HepG2 (cell line): Measurements from ENCODE around the gene ZNF546. TPM values are rescaled to one million over a fixed set of nuclear protein-coding genes. Genes with fewer than 3 reads are reported as not detected.

Experiments
- HNRNPL ChIP-seq: fragments of 200-400 bp; formaldehyde crosslinking; IDR thresholded peaks from 2 replicates; pipeline ENCODE4 v1.6.1; 2017; ENCODE audit warnings: mild to moderate bottlenecking, low read depth, low read length
- KLF6 ChIP-seq: IDR thresholded peaks from 2 replicates; pipeline ENCODE4 v1.8.0; 2016; ENCODE audit warnings: missing biosample characterization, missing genetic modification reagents
- NAIF1 ChIP-seq: sonication (generic); formaldehyde crosslinking; IDR thresholded peaks from 2 replicates; pipeline ENCODE4 v1.5.0; 2020; ENCODE audit warnings: mild to moderate bottlenecking, missing genetic modification reagents, borderline replicate concordance
- NFYC ChIP-seq: IDR thresholded peaks from 2 replicates; pipeline ENCODE4 v1.6.1; 2016; ENCODE audit warnings: missing genetic modification reagents, missing compliant biosample characterization
- PHF21A ChIP-seq: sonication (generic); formaldehyde crosslinking; IDR thresholded peaks from 2 replicates; pipeline ENCODE4 v1.5.0; 2020; ENCODE audit warnings: mild to moderate bottlenecking, missing genetic modification reagents
- ZBTB8A ChIP-seq: sonication (generic); formaldehyde crosslinking; IDR thresholded peaks from 2 replicates; pipeline ENCODE4 v1.4.0; 2020; ENCODE audit warnings: mild to moderate bottlenecking, low read depth, missing genetic modification reagents, borderline replicate concordance
- ZFX ChIP-seq: sonication (generic); formaldehyde crosslinking; IDR thresholded peaks from 2 replicates; pipeline ENCODE4 v1.4.0; 2020; ENCODE audit warnings: mild to moderate bottlenecking, low read depth, missing genetic modification reagents, moderate library complexity
- ZNF260 ChIP-seq: sonication (generic); formaldehyde crosslinking; IDR thresholded peaks from 2 replicates; pipeline ENCODE4 v1.4.0; 2020; ENCODE audit warnings: missing genetic modification reagents, low read depth, mild to moderate bottlenecking, borderline replicate concordance
- ZNF333 ChIP-seq: sonication (generic); formaldehyde crosslinking; IDR thresholded peaks from 2 replicates; pipeline ENCODE4 v1.4.0; 2020; ENCODE audit warnings: mild to moderate bottlenecking, missing genetic modification reagents, borderline replicate concordance
- ZNF747 ChIP-seq: sonication (generic); formaldehyde crosslinking; IDR thresholded peaks from 2 replicates; pipeline ENCODE4 v1.8.1; 2023; ENCODE audit warnings: missing genetic modification reagents, mild to moderate bottlenecking, borderline replicate concordance
- polyA plus RNA-seq, 8 experiments: library from polyadenylated mRNA; depleted of rRNA in 3 of 8; stranded (reverse) in 7 of 8; unstranded in 1 of 8; fragments of >200 nt; fragmentation: Illumina TruSeq in 4 of 8; extraction: Trizol in 4 of 8; gene quantifications; 2 replicates each; pipeline versions ENCODE4 v1.2.1 to v1.2.3, GENCODE V29; 2011 to 2016; ENCODE audit warnings: low read depth in 4 of 8, missing spikeins in 1 of 8, mixed read lengths in 1 of 8; ENCODE audit not compliant: insufficient read depth in 1 of 8
- total RNA-seq, 5 experiments: library from RNA; depleted of rRNA; stranded (reverse); fragments of >200 nt; fragmentation: Illumina TruSeq; extraction: Trizol; gene quantifications; 2 replicates each; pipeline ENCODE4 v1.2.3, GENCODE V29; 2016; ENCODE audit warnings: low read depth in 1 of 5
- TF ChIP-seq, protein P1 (sequence below): sonication (generic); formaldehyde crosslinking; IDR thresholded peaks from 2 replicates; pipeline ENCODE4 v1.4.0; 2020; ENCODE audit warnings: missing genetic modification reagents
- TF ChIP-seq, protein P2 (sequence below): sonication (generic); formaldehyde crosslinking; IDR thresholded peaks from 2 replicates; pipeline ENCODE4 v1.9.0; 2021; ENCODE audit warnings: missing genetic modification reagents, mild to moderate bottlenecking, borderline replicate concordance
- TF ChIP-seq, protein P3 (sequence below): sonication (generic); formaldehyde crosslinking; IDR thresholded peaks from 2 replicates; pipeline ENCODE4 v1.8.0; 2022; ENCODE audit warnings: low read depth, missing genetic modification reagents
- TF ChIP-seq, protein P4 (sequence below), 2 experiments: fragments of 450-650 bp in 1 of 2; sonication (generic) in 1 of 2; formaldehyde crosslinking; IDR thresholded peaks; 2 replicates each; pipeline versions ENCODE4 v1.5.0 to v1.8.0; 2020 to 2022; ENCODE audit warnings: mild to moderate bottlenecking in 1 of 2, missing genetic modification reagents in 1 of 2
- TF ChIP-seq, protein P5 (sequence below): sonication (generic); formaldehyde crosslinking; IDR thresholded peaks from 2 replicates; pipeline ENCODE4 v1.4.0; 2020; ENCODE audit warnings: missing genetic modification reagents; ENCODE audit errors: not compliant biosample characterization
- TF ChIP-seq, protein P6 (sequence below), 2 experiments: IDR thresholded peaks; 2 replicates each; pipeline ENCODE4 v1.6.1; 2011 to 2012; ENCODE audit warnings: low read length in 2 of 2, borderline replicate concordance in 1 of 2, low read depth in 1 of 2, mild to moderate bottlenecking in 1 of 2, moderate library complexity in 1 of 2

The ZNF546 gene
- total and polyA plus RNA-seq, 2 of the 13 experiments (the other 11 are each of a cell fraction or from before 2014, with no cell fraction given): 2.2 to 4.1 TPM

DNA sequence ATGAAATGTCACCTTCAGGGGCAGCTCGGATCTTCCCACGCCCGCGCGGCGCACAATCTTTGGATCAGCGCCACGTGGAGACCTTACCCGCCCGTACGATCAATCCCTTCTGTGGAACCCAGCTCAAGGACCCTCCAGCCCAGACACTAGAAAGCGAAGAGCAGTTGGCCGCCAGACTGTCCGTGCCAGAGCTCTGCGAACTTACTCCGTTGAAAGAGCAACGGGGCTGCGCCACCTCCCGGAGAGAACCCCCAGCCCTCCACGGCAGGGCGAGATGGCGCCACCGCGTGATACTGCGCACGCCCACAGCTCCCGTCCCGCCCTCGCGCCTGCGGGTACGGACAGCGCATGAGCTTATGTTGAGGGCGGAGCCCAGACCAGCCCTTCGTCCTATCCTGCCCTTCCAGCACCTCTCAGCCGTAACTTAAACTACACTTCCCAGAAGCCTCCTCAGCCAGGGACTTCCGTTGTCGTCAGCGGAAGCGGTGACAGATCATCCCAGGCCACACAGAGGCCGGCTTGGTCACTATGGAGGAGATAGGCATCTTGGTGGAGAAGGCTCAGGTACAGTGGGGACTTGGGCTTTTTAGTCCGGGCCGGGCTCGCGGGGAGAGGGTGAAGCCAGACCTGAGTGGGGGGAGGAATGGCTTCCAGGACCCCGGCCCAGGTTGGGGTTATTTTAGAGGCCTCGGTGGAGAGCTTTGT, 26.0 kb upstream of the ZNF546 start, which contains the start of gene PSMC4 (continued):
- TF ChIP-seq, protein P1, sequence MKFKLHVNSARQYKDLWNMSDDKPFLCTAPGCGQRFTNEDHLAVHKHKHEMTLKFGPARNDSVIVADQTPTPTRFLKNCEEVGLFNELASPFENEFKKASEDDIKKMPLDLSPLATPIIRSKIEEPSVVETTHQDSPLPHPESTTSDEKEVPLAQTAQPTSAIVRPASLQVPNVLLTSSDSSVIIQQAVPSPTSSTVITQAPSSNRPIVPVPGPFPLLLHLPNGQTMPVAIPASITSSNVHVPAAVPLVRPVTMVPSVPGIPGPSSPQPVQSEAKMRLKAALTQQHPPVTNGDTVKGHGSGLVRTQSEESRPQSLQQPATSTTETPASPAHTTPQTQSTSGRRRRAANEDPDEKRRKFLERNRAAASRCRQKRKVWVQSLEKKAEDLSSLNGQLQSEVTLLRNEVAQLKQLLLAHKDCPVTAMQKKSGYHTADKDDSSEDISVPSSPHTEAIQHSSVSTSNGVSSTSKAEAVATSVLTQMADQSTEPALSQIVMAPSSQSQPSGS (CRISPR knock-in tag): peak; percentile 85
- peak; percentile 70; the same call in 1 of the 2 replicates for TF ChIP-seq PHF21A
- TF ChIP-seq, protein P2, sequence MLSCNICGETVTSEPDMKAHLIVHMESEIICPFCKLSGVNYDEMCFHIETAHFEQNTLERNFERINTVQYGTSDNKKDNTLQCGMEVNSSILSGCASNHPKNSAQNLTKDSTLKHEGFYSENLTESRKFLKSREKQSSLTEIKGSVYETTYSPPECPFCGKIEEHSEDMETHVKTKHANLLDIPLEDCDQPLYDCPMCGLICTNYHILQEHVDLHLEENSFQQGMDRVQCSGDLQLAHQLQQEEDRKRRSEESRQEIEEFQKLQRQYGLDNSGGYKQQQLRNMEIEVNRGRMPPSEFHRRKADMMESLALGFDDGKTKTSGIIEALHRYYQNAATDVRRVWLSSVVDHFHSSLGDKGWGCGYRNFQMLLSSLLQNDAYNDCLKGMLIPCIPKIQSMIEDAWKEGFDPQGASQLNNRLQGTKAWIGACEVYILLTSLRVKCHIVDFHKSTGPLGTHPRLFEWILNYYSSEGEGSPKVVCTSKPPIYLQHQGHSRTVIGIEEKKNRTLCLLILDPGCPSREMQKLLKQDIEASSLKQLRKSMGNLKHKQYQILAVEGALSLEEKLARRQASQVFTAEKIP (CRISPR knock-in tag): no peak
- TF ChIP-seq KLF6 (CRISPR knock-in tag): peak; percentile 82; the same call in 1 of the 2 replicates
- TF ChIP-seq, protein P3, sequence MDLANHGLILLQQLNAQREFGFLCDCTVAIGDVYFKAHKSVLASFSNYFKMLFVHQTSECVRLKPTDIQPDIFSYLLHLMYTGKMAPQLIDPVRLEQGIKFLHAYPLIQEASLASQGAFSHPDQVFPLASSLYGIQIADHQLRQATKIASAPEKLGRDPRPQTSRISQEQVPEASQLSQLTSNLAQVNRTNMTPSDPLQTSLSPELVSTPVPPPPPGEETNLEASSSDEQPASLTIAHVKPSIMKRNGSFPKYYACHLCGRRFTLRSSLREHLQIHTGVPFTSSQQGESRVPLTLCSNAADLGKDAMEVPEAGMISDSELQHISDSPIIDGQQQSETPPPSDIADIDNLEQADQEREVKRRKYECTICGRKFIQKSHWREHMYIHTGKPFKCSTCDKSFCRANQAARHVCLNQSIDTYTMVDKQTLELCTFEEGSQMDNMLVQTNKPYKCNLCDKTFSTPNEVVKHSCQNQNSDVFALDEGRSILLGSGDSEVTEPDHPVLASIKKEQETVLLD: 0 out of 2 replicates have a peak, but pooled peaks have one; percentile 24
- peak; percentile 76 for TF ChIP-seq NFYC (CRISPR knock-in tag)
- TF ChIP-seq, protein P4, sequence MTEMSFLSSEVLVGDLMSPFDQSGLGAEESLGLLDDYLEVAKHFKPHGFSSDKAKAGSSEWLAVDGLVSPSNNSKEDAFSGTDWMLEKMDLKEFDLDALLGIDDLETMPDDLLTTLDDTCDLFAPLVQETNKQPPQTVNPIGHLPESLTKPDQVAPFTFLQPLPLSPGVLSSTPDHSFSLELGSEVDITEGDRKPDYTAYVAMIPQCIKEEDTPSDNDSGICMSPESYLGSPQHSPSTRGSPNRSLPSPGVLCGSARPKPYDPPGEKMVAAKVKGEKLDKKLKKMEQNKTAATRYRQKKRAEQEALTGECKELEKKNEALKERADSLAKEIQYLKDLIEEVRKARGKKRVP (CRISPR knock-in tag; IDR thresholded peaks at IDR 0.05): no peak
- TF ChIP-seq HNRNPL: 0 out of 2 replicates have a peak, but pooled peaks have one; percentile 40
- 0 out of 2 replicates have a peak, but pooled peaks have one; percentile 20 for TF ChIP-seq ZNF333 (CRISPR knock-in tag)
- no peak for TF ChIP-seq ZNF260
- TF ChIP-seq, protein P5, sequence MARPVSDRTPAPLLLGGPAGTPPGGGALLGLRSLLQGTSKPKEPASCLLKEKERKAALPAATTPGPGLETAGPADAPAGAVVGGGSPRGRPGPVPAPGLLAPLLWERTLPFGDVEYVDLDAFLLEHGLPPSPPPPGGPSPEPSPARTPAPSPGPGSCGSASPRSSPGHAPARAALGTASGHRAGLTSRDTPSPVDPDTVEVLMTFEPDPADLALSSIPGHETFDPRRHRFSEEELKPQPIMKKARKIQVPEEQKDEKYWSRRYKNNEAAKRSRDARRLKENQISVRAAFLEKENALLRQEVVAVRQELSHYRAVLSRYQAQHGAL (CRISPR knock-in tag): peak; percentile 70
- peak; percentile 94 for TF ChIP-seq ZFX (CRISPR knock-in tag)
- TF ChIP-seq ZBTB8A (CRISPR knock-in tag): no peak
- 0 out of 2 replicates have a peak, but pooled peaks have one; percentile 38 for TF ChIP-seq ZNF747 (CRISPR knock-in tag)
- TF ChIP-seq NAIF1: peak; percentile 81; the same call in 1 of the 2 replicates
- TF ChIP-seq, protein P6, sequence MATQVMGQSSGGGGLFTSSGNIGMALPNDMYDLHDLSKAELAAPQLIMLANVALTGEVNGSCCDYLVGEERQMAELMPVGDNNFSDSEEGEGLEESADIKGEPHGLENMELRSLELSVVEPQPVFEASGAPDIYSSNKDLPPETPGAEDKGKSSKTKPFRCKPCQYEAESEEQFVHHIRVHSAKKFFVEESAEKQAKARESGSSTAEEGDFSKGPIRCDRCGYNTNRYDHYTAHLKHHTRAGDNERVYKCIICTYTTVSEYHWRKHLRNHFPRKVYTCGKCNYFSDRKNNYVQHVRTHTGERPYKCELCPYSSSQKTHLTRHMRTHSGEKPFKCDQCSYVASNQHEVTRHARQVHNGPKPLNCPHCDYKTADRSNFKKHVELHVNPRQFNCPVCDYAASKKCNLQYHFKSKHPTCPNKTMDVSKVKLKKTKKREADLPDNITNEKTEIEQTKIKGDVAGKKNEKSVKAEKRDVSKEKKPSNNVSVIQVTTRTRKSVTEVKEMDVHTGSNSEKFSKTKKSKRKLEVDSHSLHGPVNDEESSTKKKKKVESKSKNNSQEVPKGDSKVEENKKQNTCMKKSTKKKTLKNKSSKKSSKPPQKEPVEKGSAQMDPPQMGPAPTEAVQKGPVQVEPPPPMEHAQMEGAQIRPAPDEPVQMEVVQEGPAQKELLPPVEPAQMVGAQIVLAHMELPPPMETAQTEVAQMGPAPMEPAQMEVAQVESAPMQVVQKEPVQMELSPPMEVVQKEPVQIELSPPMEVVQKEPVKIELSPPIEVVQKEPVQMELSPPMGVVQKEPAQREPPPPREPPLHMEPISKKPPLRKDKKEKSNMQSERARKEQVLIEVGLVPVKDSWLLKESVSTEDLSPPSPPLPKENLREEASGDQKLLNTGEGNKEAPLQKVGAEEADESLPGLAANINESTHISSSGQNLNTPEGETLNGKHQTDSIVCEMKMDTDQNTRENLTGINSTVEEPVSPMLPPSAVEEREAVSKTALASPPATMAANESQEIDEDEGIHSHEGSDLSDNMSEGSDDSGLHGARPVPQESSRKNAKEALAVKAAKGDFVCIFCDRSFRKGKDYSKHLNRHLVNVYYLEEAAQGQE (IDR thresholded peaks at IDR 0.05; ENCODE audit: borderline replicate concordance in 1 of 2, low read depth in 1 of 2, low read length in 2 of 2): peak in 1 of 2 experiments; percentile 59; a peak in 1 of 4 replicates
